Rectal smooth muscle tissue (tissue), 1 donor: ENCODE data around the gene FHOD3.
A peak's percentile ranks its signal among the peaks of the same experiment; 100 is the strongest.

Experiments used
- H3K27ac ChIP-seq: one replicate; pipeline ENCODE4 v1.7.0; 2013; ENCODE audit warnings: low read depth, low read length, inconsistent platforms
- H3K27me3 ChIP-seq: one replicate; pipeline ENCODE4 v1.7.0; 2013; ENCODE audit warnings: low read length; ENCODE audit not compliant: control insufficient read depth, insufficient read depth
- H3K36me3 ChIP-seq: one replicate; pipeline ENCODE4 v1.7.0; 2013; ENCODE audit warnings: low read length; ENCODE audit not compliant: control insufficient read depth, insufficient read depth
- H3K4me1 ChIP-seq: one replicate; pipeline ENCODE4 v1.7.0; 2013; ENCODE audit warnings: low read length; ENCODE audit not compliant: control insufficient read depth, insufficient read depth
- H3K4me3 ChIP-seq: one replicate; pipeline ENCODE4 v1.7.0; 2013; ENCODE audit warnings: low read length
- H3K9ac ChIP-seq: one replicate; pipeline ENCODE4 v1.7.0; 2013; ENCODE audit warnings: low read length

The FHOD3 gene

GRCh38 chr18:36667811-36668210 lies 370.3 kb downstream of the FHOD3 start:
- Histone ChIP-seq H3K9ac (no peak overlapping the region), H3K36me3 (no peaks in the 10 kb centered on the region), H3K27me3 (no peaks in the 10 kb centered on the region), H3K4me3 (no peak overlapping the region), H3K4me1 (no peaks in the 10 kb centered on the region), H3K27ac (no peak overlapping the region)

DNA sequence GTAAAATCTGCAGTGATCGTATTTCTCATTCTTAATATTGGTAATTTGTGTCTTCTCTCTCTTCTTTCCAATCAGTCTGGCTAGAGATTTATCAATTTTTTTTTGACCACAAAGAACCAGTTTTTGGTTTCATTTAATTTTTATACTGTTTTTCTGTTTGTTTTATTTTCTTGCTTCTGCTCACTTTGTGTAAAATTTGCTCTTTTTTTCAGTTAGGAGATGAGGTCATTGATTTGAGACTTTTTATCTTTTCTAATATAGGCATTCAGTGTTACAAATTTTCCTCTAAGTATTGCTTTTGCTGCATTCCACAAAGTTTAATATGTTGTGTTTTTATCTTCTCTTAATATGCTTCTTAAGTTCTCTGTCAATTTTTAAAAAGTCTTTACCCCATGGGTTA lies 370.8 kb downstream of the FHOD3 start:
- H3K27me3 ChIP-seq = no peaks in the 10 kb centered on the region
- H3K36me3 ChIP-seq = no peaks in the 10 kb centered on the region
- no peaks in the 10 kb centered on the region for H3K4me1 ChIP-seq
- no peak overlapping the region for H3K4me3 ChIP-seq
- no peak overlapping the region for H3K27ac ChIP-seq
- H3K9ac ChIP-seq = no peak overlapping the region

DNA sequence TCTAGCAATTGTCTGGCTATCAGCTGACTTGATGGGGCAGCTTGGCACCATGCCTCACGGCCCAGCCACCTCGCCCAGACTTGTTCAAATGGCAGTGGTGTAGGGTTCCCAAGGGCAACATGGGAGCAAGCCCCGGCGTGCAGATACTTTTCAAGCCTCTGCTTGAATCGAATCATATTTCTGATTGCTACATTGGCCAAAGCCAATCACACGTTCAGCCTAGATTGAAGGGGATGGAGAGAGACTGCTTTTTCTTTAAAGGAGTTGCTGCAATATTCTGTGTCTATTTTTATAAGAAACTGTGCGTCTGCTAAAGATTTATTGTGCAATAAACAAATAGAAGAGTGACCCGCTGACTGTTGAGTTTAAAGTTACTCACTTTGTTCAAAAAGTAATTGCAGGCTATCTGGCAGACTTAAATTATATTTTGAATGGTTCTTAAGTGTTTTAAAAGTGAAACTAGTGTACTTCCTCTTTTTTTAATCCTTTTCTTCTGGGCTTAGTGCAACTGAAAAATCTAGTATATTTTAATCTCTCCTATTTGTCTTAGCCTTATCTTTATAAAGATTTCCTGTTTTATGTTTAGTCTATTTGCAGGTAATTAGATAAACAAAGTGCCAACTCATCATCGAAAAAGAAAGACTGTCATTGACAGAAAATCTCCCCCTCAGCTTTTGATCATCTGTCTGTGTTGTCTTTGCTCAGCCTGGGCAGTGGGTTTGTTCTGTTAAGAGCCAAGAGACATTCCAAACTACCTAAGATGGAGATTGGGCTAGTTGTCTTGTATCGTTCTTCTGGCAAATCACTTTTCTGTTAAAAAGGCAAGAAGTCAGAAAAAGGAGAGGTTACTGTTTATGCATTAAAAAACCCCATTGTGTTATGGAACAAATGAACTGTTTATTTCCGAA lies 375.2 kb downstream of the FHOD3 start:
- Histone ChIP-seq H3K36me3 (no peaks in the 10 kb centered on the region), H3K4me3 (peak overlapping the region; percentile 36), H3K27ac (no peak overlapping the region), H3K9ac (no peak overlapping the region), H3K27me3 (no peaks in the 10 kb centered on the region), H3K4me1 (no peaks in the 10 kb centered on the region)

DNA sequence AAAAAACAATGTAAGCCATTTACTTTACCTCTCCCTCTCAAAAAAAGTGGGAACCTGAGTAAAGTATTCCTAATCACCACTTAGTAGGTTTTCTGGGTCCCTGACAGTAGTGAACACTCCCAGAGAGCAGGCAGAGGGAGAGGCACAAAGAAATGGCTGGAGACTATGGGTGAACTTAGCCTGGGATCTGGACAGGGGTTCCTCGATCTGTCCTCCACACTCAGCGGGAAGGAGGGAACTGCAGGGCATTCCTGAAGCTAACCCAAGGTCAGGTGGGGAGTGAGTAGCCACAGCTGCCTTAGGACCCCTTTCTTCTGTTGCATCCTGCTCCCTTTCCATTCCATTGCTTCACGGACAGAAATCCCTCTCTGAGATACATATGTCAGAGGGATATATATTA lies 375.9 kb downstream of the FHOD3 start:
- H3K27me3 ChIP-seq = no peaks in the 10 kb centered on the region
- H3K4me1 ChIP-seq = no peaks in the 10 kb centered on the region
- H3K9ac ChIP-seq = no peak overlapping the region
- no peaks in the 10 kb centered on the region for H3K36me3 ChIP-seq
- H3K27ac ChIP-seq = no peak overlapping the region
- H3K4me3 ChIP-seq = no peak overlapping the region

DNA sequence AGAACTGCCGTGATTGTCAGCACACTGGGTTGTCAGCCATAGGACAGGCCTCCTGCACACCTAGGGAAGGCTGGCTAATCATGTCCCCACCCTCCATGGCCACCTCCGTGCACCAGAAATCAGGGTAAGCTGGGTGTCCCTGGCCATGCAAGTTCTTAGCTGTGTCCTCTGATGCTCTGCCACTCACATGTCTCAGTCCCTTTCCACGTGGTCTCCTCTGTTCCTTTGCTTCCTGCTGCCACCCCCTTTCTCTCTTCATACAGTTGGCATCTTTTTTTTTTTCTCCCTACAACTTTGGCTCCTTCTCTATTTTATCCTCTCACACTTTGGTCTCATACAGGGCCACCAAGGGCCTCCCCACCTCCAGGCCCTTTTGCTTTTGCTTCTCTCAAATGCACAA lies 377.6 kb downstream of the FHOD3 start:
- no peaks in the 10 kb centered on the region for H3K4me1 ChIP-seq
- H3K27me3 ChIP-seq = no peaks in the 10 kb centered on the region
- no peaks in the 10 kb centered on the region for H3K36me3 ChIP-seq
- no peak overlapping the region for H3K9ac ChIP-seq
- no peak overlapping the region for H3K27ac ChIP-seq
- H3K4me3 ChIP-seq = no peak overlapping the region

DNA sequence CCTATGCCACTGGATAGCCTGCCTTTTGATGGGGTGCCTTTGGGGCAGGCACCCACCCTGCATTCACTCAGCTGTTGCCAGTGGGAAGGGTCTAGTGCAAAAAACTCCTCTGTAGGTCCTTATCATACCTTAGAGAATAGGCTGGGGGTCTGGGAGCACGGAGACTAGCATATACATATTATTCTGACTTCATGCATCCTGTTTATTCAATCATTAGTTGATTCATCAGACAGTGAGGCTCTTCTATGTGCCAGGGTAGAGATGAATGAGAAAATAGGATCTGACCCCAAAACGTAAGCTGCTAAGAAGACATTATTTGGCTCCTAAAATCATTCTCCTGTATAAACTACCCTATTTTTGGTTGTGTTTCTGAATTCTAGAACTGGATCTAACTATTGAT lies 378.0 kb downstream of the FHOD3 start:
- Histone ChIP-seq H3K9ac (no peak overlapping the region), H3K4me1 (no peaks in the 10 kb centered on the region), H3K27me3 (no peaks in the 10 kb centered on the region), H3K4me3 (no peak overlapping the region), H3K36me3 (no peaks in the 10 kb centered on the region), H3K27ac (no peak overlapping the region)

DNA sequence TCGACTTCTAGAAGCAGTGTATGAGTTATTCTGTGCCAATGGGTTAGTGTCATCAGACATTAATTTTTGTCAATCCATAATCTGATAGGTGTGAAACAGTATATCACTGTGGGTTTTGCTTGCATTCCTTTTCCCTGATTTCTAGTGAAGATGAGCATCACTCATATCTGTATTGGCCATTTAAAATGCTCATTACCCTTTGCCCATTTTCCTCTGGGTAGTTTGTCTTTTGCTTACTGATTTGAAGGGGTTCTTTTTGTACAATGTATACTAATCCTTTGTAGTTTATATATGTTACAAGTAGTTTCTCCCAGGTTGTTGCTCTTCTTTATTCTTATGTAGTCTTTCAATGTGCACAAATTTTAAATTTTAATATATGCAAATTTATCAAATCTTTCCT lies 379.1 kb downstream of the FHOD3 start:
- Histone ChIP-seq H3K4me3 (no peak overlapping the region), H3K36me3 (no peaks in the 10 kb centered on the region), H3K9ac (no peak overlapping the region), H3K27me3 (no peaks in the 10 kb centered on the region), H3K4me1 (no peaks in the 10 kb centered on the region), H3K27ac (no peak overlapping the region)

DNA sequence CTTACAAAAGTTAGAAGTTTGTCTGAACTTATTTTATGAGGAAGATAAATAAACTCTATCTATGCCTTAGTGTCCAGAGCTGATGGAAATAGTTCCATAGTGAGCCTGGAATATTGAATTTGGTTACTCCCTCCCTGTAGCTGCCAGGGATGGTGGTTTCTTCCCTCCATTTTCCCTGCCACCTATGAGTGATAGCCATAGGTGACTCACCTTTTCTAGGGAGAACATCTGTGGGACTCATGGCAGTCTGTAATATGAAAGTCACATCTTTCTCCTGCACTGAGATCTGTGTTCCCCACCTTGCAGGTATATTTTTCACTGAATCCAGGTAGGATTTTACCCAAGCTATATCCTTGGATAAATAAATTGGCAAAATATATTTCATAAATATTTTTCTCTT lies 382.5 kb downstream of the FHOD3 start:
- H3K9ac ChIP-seq = no peak overlapping the region
- H3K4me3 ChIP-seq = no peak overlapping the region
- H3K27ac ChIP-seq = no peak overlapping the region
- no peaks in the 10 kb centered on the region for H3K36me3 ChIP-seq
- H3K4me1 ChIP-seq = no peaks in the 10 kb centered on the region
- H3K27me3 ChIP-seq = no peaks in the 10 kb centered on the region

DNA sequence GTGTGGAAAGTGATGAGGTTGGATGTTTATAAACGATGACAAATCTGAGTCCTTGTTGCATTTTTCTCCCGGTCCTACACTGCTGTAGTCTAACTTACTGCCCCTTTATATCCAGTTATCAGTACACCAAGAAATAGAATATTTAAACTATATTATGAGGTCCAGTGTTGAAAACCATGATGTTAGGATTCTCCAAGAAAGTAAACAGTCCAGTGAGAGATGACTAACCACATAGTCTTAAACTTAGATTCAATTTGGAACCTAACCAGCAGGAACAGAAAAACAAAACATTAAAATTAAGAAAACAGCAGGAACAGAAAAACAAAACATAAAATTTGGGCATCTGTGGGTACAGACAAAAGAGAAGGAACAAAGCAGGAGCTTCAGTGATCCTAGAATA lies 388.1 kb downstream of the FHOD3 start:
- H3K27ac ChIP-seq = no peak overlapping the region
- H3K4me1 ChIP-seq = peaks cover 7% of the 10 kb centered on the region
- H3K4me3 ChIP-seq = no peak overlapping the region

DNA sequence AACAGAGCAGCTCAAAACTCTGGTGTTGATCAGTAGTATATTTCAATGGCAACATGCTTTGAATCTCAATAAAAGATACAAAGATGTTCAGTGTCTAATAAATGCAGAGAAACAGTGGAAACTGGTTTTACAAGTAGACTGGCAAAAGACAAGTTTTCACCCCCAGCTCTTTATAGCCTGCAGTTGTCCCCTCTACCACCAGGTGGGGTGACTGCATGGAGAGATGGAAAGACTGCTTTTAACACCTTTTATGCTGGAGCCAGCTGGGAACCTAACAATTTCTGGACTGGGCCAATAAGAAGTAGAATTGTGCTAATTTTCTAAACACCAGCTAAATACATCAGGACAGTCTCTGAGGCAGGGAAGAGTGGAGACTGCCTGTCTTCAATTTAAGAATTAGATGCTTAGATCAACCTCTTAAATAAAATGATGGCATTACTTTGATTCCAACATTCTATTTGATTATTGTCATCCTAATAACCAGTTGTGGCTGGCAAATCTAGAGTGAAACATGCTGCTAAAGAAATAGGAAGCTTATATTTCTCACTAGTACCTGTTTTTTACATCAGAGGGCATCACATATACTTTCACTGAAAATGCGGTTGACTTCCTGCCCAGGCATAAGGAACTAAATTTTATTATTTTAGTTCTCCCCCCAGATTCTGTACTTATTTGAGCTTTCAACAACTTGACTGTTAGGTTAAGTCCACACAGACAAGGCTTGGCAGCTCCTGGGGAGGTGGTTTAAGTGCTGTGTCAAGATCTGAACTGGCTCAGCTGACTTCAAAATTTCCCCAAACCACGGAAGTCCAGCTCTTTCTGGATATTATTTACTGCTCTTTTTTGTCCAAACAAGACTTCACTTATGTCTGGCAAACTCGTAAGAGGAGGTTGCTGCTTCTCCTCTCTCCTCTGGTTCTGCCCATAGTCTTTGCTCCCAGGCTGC lies 390.8 kb downstream of the FHOD3 start:
- H3K4me3 ChIP-seq = no peak overlapping the region
- no peaks in the 10 kb centered on the region for H3K27me3 ChIP-seq
- H3K4me1 ChIP-seq = peaks cover 18% of the 10 kb centered on the region
- no peak overlapping the region for H3K27ac ChIP-seq
- no peaks in the 10 kb centered on the region for H3K36me3 ChIP-seq
- no peak overlapping the region for H3K9ac ChIP-seq

More for the DNA sequence above, 388.1 kb downstream of the FHOD3 start:
- Histone ChIP-seq H3K36me3 (no peaks in the 10 kb centered on the region), H3K27me3 (no peaks in the 10 kb centered on the region), H3K9ac (no peak overlapping the region)

DNA sequence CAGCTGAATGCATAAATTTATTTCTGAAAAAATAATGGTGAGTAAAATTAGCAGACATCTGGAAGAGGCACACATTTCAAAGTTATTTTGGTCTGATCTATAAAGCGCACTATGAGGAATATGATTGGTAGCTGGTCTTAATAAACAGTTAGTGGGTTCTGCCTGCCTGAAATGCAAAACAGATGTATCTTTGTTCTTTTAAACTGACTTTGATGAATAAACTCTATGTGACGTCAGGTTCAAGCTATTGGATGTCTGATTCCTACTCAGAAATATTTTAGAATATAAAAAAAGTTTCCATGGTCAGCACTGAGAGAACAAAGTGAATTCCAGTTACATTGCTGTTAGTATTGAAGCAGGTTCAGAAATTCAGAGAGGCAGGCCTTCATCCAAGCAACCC lies 394.9 kb downstream of the FHOD3 start:
- H3K27me3 ChIP-seq = no peaks in the 10 kb centered on the region
- no peak overlapping the region for H3K9ac ChIP-seq
- H3K27ac ChIP-seq = peak overlapping the region; percentile 81
- peaks cover 20% of the 10 kb centered on the region for H3K4me1 ChIP-seq
- H3K4me3 ChIP-seq = no peak overlapping the region
- no peaks in the 10 kb centered on the region for H3K36me3 ChIP-seq

- peaks cover 20% of the 10 kb centered on the region for H3K4me1 ChIP-seq
- H3K27me3 ChIP-seq = no peaks in the 10 kb centered on the region
- peak overlapping the region; percentile 46 for H3K4me3 ChIP-seq
- H3K27ac ChIP-seq = peak overlapping the region; percentile 81
- H3K36me3 ChIP-seq = no peaks in the 10 kb centered on the region
- H3K9ac ChIP-seq = no peak overlapping the region
Observed at GRCh38 chr18:36692921-36693332, 395.4 kb downstream of the FHOD3 start.
